Measurements from ENCODE around the gene CNTNAP1. TPM values are rescaled to one million over a fixed set of nuclear protein-coding genes. Genes with fewer than 3 reads are reported as not detected.

CNTNAP1 gene
- total RNA-seq, 1 experiment from 2014 or later = 4.6 TPM

DNA sequence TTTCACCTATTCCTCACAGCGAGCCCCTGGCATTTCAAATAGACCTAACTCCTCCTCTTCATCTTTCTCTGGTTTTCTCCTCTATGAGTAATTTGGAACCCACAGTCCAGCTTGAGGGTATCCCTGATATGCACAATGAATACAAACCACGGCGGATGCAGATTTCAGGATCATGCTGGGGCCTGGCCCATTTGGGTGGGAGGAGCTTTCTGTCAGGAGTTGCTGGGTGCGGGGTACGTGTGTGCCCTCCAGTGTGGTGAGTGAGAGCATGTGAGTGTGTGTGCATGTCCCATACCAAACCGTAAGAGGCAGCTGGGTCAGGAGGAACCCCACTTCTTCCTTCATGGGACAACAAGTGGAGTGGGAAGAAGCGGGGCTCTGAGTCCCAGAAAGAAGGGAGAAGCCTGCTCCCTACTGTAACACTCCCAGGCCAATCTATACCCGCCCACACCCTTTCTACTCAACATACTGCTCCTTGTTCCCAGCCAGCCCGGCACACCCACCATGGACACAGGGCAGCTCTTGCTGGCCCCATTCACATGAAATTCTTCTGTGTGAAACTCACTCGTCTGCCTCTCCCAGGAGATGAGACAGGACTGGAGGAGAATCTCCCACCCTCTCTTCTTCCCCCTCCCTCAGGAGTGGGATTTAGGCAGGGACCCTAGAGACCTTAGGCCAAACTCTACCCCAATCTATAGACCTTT lies 18.4 kb downstream of the CNTNAP1 start:
- Histone ChIP-seq H3K79me2 (ENCODE audit: low read length) (no peaks in the 10 kb centered on the region), H3K36me3 (ENCODE audit: low read depth, low read length) (no peaks in the 10 kb centered on the region; the same call in none of the 2 replicates), H3F3A (ENCODE audit: low read length, unreplicated experiment) (no peaks in the 10 kb centered on the region), H3K4me1 (ENCODE audit: insufficient read depth, low read length) (peaks cover 4% of the 10 kb centered on the region; the same call in 1 of the 2 replicates), H3K4me2 (ENCODE audit: low read length) (no peak overlapping the region), H3K27ac (ENCODE audit: low read length) (no peak overlapping the region), H2AFZ (ENCODE audit: low read length) (no peak overlapping the region), H3K9ac (ENCODE audit: low read length) (no peak overlapping the region), H3K9me3 (ENCODE audit: low read length) (no peaks in the 10 kb centered on the region), H3K9me2 (replicated peaks; ENCODE audit: low read length) (no peaks in the 10 kb centered on the region), H3K4me3 (ENCODE audit: low read length) (no peak overlapping the region), H3K27me3 (ENCODE audit: low read length) (no peaks in the 10 kb centered on the region), H4K20me1 (ENCODE audit: low read length) (no peaks in the 10 kb centered on the region)
- CTCF ChIA-PET = no interaction called here
- TF ChIP-seq, protein P1, sequence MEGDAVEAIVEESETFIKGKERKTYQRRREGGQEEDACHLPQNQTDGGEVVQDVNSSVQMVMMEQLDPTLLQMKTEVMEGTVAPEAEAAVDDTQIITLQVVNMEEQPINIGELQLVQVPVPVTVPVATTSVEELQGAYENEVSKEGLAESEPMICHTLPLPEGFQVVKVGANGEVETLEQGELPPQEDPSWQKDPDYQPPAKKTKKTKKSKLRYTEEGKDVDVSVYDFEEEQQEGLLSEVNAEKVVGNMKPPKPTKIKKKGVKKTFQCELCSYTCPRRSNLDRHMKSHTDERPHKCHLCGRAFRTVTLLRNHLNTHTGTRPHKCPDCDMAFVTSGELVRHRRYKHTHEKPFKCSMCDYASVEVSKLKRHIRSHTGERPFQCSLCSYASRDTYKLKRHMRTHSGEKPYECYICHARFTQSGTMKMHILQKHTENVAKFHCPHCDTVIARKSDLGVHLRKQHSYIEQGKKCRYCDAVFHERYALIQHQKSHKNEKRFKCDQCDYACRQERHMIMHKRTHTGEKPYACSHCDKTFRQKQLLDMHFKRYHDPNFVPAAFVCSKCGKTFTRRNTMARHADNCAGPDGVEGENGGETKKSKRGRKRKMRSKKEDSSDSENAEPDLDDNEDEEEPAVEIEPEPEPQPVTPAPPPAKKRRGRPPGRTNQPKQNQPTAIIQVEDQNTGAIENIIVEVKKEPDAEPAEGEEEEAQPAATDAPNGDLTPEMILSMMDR (conservative IDR thresholded peaks at IDR 0.05; ENCODE audit: low read depth, low read length) = no peak
- TF ChIP-seq EZH2 (IDR thresholded peaks at IDR 0.05; ENCODE audit: low read length, unreplicated experiment) = no peak
- no peak for TF ChIP-seq EZH2phosphoT487 (IDR thresholded peaks at IDR 0.05; ENCODE audit: borderline replicate concordance, low read length)
- no TSS peak for BruUV-seq (replicated peaks)
- intact Hi-C loops (cut with micrococcal nuclease) = no loop called here
- POLR2A ChIA-PET (ENCODE audit: unreplicated experiment) = no interaction called here
- ATAC-seq (no peak), DNase-seq (no peak)

- CTCF ChIA-PET = no interaction called here
These were observed 20.1 kb downstream of the CNTNAP1 start for GRCh38 chr17:42702446-42702845.

DNA sequence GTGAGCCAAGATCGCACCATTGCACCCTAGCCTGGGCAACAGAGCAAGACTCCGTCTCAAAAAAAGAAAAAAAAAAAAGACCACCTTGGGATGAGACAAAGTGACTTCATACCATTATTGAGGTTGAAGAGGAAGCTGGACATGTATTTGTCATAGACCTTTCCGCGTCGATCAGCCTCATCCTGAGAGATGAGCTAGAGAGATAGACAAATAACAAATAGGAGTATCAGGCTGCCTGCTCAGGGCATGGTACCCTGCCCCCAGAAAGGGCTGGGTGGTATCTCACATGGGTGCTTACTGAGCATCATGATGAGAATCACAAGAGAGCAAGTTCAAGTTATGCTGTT lies 22.1 kb downstream of the CNTNAP1 start:
- no TSS peak for BruUV-seq (replicated peaks)

More at GRCh38 chr17:42702446-42702845, 20.1 kb downstream of the CNTNAP1 start:
- Histone ChIP-seq H3K27ac (ENCODE audit: low read length) (no peak overlapping the region), H3K27me3 (ENCODE audit: low read length) (no peaks in the 10 kb centered on the region), H4K20me1 (ENCODE audit: low read length) (no peaks in the 10 kb centered on the region), H3K4me3 (ENCODE audit: low read length) (no peak overlapping the region), H3K36me3 (ENCODE audit: low read depth, low read length) (no peaks in the 10 kb centered on the region; the same call in 1 of the 2 replicates), H3K9me3 (ENCODE audit: low read length) (no peaks in the 10 kb centered on the region), H2AFZ (ENCODE audit: low read length) (no peak overlapping the region), H3K9ac (ENCODE audit: low read length) (no peak overlapping the region), H3K4me2 (ENCODE audit: low read length) (no peak overlapping the region), H3F3A (ENCODE audit: low read length, unreplicated experiment) (no peaks in the 10 kb centered on the region), H3K79me2 (ENCODE audit: low read length) (no peaks in the 10 kb centered on the region), H3K9me2 (replicated peaks; ENCODE audit: low read length) (no peaks in the 10 kb centered on the region), H3K4me1 (ENCODE audit: insufficient read depth, low read length) (peaks cover 4% of the 10 kb centered on the region; the same call in 1 of the 2 replicates)
- DNase-seq (no peak), ATAC-seq (no peak)
- intact Hi-C loops (cut with micrococcal nuclease) = no loop called here
- TF ChIP-seq, protein P1 (conservative IDR thresholded peaks at IDR 0.05; ENCODE audit: low read depth, low read length) = no peak
- TF ChIP-seq EZH2phosphoT487 (IDR thresholded peaks at IDR 0.05; ENCODE audit: borderline replicate concordance, low read length) (no peak), EZH2 (IDR thresholded peaks at IDR 0.05; ENCODE audit: low read length, unreplicated experiment) (no peak)
- POLR2A ChIA-PET (ENCODE audit: unreplicated experiment) = no interaction called here
- BruUV-seq (replicated peaks) = no TSS peak

More for the DNA sequence above, 22.1 kb downstream of the CNTNAP1 start:
- H3K36me3 ChIP-seq (ENCODE audit: low read depth, low read length) = no peaks in the 10 kb centered on the region; the same call in 1 of the 2 replicates
- no peak for ATAC-seq
- CTCF ChIA-PET = no interaction called here
- no peak for DNase-seq
- H3K9me2 ChIP-seq (replicated peaks; ENCODE audit: low read length) = no peaks in the 10 kb centered on the region
- no peaks in the 10 kb centered on the region for H3K79me2 ChIP-seq (ENCODE audit: low read length)
- no peaks in the 10 kb centered on the region for H3K27me3 ChIP-seq (ENCODE audit: low read length)
- no peaks in the 10 kb centered on the region for H3K4me1 ChIP-seq (ENCODE audit: insufficient read depth, low read length)
- H2AFZ ChIP-seq (ENCODE audit: low read length) = no peak overlapping the region
- H3K9me3 ChIP-seq (ENCODE audit: low read length) = no peaks in the 10 kb centered on the region
- no peaks in the 10 kb centered on the region for H4K20me1 ChIP-seq (ENCODE audit: low read length)
- no peak overlapping the region for H3K27ac ChIP-seq (ENCODE audit: low read length)
- H3K4me2 ChIP-seq (ENCODE audit: low read length) = no peak overlapping the region
- TF ChIP-seq EZH2 (IDR thresholded peaks at IDR 0.05; ENCODE audit: low read length, unreplicated experiment) (no peak), EZH2phosphoT487 (IDR thresholded peaks at IDR 0.05; ENCODE audit: borderline replicate concordance, low read length) (no peak)
- TF ChIP-seq, protein P1 (conservative IDR thresholded peaks at IDR 0.05; ENCODE audit: low read depth, low read length) = no peak
- POLR2A ChIA-PET (ENCODE audit: unreplicated experiment) = no interaction called here
- intact Hi-C loops (cut with micrococcal nuclease) = no loop called here
- no peak overlapping the region for H3K4me3 ChIP-seq (ENCODE audit: low read length)
- H3F3A ChIP-seq (ENCODE audit: low read length, unreplicated experiment) = no peaks in the 10 kb centered on the region
- H3K9ac ChIP-seq (ENCODE audit: low read length) = no peak overlapping the region

Data from PC-3 (cell line).